ENCODE measurements around the gene WNT16. TPM values are rescaled to one million over a fixed set of nuclear protein-coding genes. Genes with fewer than 3 reads are reported as not detected.
"Not testable (repeated sequence)": the region's sequence is repeated elsewhere in the genome, so short reads cannot be mapped to it uniquely, and the experiment has no call there.

Gene WNT16
- total RNA-seq, result 0.17 TPM

GRCh38 chr7:121328508-121329190, at the start of gene WNT16:
WNT16 (plus strand) TSS chr7:121329000; CDS start chr7:121329293, 293 bp downstream.
- no peak for DNase-seq (ENCODE audit: low spot score)

GRCh38 chr7:121279060-121279620, 49.7 kb upstream of the WNT16 start:
- no peak for DNase-seq (ENCODE audit: low spot score)

- no peak for DNase-seq (ENCODE audit: low spot score)
These were observed 49.0 kb upstream of the WNT16 start for GRCh38 chr7:121279822-121280221.

- no peak for DNase-seq (ENCODE audit: low spot score)
These were observed 48.1 kb upstream of the WNT16 start for GRCh38 chr7:121280656-121281055.

- no peak for DNase-seq (ENCODE audit: low spot score)
These were observed 46.7 kb upstream of the WNT16 start for GRCh38 chr7:121282129-121282528.

- no peak for DNase-seq (ENCODE audit: low spot score)
These were observed 43.6 kb upstream of the WNT16 start for GRCh38 chr7:121285066-121285667.

GRCh38 chr7:121286186-121286585, 42.6 kb upstream of the WNT16 start:
- no peak for DNase-seq (ENCODE audit: low spot score)

- DNase-seq (ENCODE audit: low spot score), result no peak
These were observed 41.8 kb upstream of the WNT16 start for GRCh38 chr7:121286742-121287734.

- DNase-seq (ENCODE audit: low spot score), result no peak
These were observed 39.9 kb upstream of the WNT16 start for GRCh38 chr7:121288894-121289293.

GRCh38 chr7:121289930-121290329, 38.9 kb upstream of the WNT16 start:
- DNase-seq (ENCODE audit: low spot score), result not testable (repeated sequence)

- DNase-seq (ENCODE audit: low spot score), result no peak
These were observed 34.3 kb upstream of the WNT16 start for GRCh38 chr7:121294448-121294992.

GRCh38 chr7:121297843-121298242, 31.0 kb upstream of the WNT16 start:
- DNase-seq (ENCODE audit: low spot score), result no peak

- no peak for DNase-seq (ENCODE audit: low spot score)
These were observed 30.0 kb upstream of the WNT16 start for GRCh38 chr7:121298831-121299239.

GRCh38 chr7:121300685-121301420, 27.9 kb upstream of the WNT16 start:
- DNase-seq (ENCODE audit: low spot score), result no peak

GRCh38 chr7:121301446-121302213, 27.2 kb upstream of the WNT16 start:
- DNase-seq (ENCODE audit: low spot score), result no peak

- DNase-seq (ENCODE audit: low spot score), result no peak
These were observed 26.5 kb upstream of the WNT16 start for GRCh38 chr7:121302214-121302745.

- DNase-seq (ENCODE audit: low spot score), result no peak
These were observed 25.2 kb upstream of the WNT16 start for GRCh38 chr7:121303422-121304101.

GRCh38 chr7:121304102-121304658, 24.6 kb upstream of the WNT16 start:
- DNase-seq (ENCODE audit: low spot score), result no peak

GRCh38 chr7:121305109-121305508, 23.7 kb upstream of the WNT16 start:
- DNase-seq (ENCODE audit: low spot score), result no peak

Measured in mucosa of gallbladder (tissue), 1 donor.